Ovary (tissue), 9 donors: Measurements from ENCODE around the gene PARP11. TPM values are rescaled to one million over a fixed set of nuclear protein-coding genes. Genes with fewer than 3 reads are reported as not detected.
A peak's percentile ranks its signal among the peaks of the same experiment; 100 is the strongest.

Experiments used
- DNase-seq, 5 donors: peaks; one replicate each; pipeline ENCODE4 v3.0.0-alpha.2; 2019 to 2020
- H3K27ac ChIP-seq, 2 donors: fragments of 200-600 bp; one replicate each; pipeline versions ENCODE4 v1.5.1 to v1.8.0; 2019 to 2022
- H3K27me3 ChIP-seq: fragments of 200-600 bp; one replicate; pipeline ENCODE4 v1.8.0; 2022
- H3K36me3 ChIP-seq: fragments of 200-600 bp; sonication (generic); one replicate; pipeline ENCODE4 v1.5.1; 2019
- H3K4me1 ChIP-seq: one replicate; pipeline ENCODE4 v1.8.1; 2013; ENCODE audit warnings: mild to moderate bottlenecking, moderate library complexity; ENCODE audit not compliant: insufficient read depth
- H3K4me3 ChIP-seq: fragments of 200-600 bp; sonication (generic); one replicate; pipeline ENCODE4 v1.5.1; 2017
- H3K9me3 ChIP-seq, 2 donors: fragments of 200-600 bp in 1 of 2; sonication (generic) in 1 of 2; one replicate each; pipeline versions ENCODE4 v1.5.1 to v1.8.1; 2013 to 2019; ENCODE audit warnings: mild to moderate bottlenecking in 1 of 2, moderate library complexity in 1 of 2
- CTCF ChIP-seq, 3 donors: fragments of 450-650 bp in 2 of 3; fragments of 200-600 bp in 1 of 3; IDR thresholded peaks; one replicate each; pipeline versions ENCODE4 v1.5.1 to v1.8.0; 2016 to 2022; ENCODE audit warnings: antibody characterized with exemption in 3 of 3, mild to moderate bottlenecking in 1 of 3
- EP300 ChIP-seq: sonication (generic); formaldehyde crosslinking; IDR thresholded peaks from one replicate; pipeline ENCODE4 v1.6.1; 2017; ENCODE audit warnings: antibody characterized with exemption
- POLR2A ChIP-seq: fragments of 450-650 bp; IDR thresholded peaks from one replicate; pipeline ENCODE4 v1.6.1; 2017; ENCODE audit warnings: antibody characterized with exemption, mild to moderate bottlenecking, moderate library complexity
- WGBS, 3 donors: extraction: QIAGEN DNeasy Blood & Tissue Kit in 1 of 3; methylation state at CpG; one replicate each; pipeline versions ENCODE4 v1.1.5 to v1.1.7; 2013 to 2017; 5-methylcytosine and 5-hydroxymethylcytosine counted together
- intact Hi-C, 4 donors: fragments of 100-400 bp; cut with DNase I; formaldehyde crosslinking; loops; one replicate each; pipeline versions ENCODE4 v1.11.0 to v1.15.1; 2022 to 2023
- polyA plus RNA-seq, 2 donors: library from polyadenylated mRNA; stranded (reverse); fragments of 200-250 nt in 1 of 2; fragments of 350-450 nt in 1 of 2; fragmentation: Illumina TruSeq in 1 of 2; extraction: RNeasy Lipid Tissue Mini Kit (QIAGEN cat#74804) in 1 of 2; gene quantifications; one replicate each; pipeline ENCODE4 v1.2.3, GENCODE V29; 2013 to 2014
- total RNA-seq, 7 donors: library from RNA; depleted of rRNA in 2 of 7; stranded (reverse); fragments of >200 nt in 2 of 7; fragmentation: NEBNext Ultra II Directional in 3 of 7; extraction: Animal tissue kit (Norgen Biotek cat#: 25700) in 3 of 7; gene quantifications; one replicate each; pipeline versions ENCODE4 v1.1.0 to v1.2.4, GENCODE V29; 2016 to 2023
- donor health status: DM: no; HTN: no; CAD: no; lungs with moderate emphysema.
- donor health status: DM: no; HTN: no; CAD: no.
- donor health status: Bipolar disorder and iron deficiency.
- donor health status: DM: yes; HTN: yes; CAD: no.
- donor health status: DM: no; HTN: no; CAD: no.
- donor health status: DM: yes; HTN: yes; CAD: no.

PARP11 gene
- total and polyA plus RNA-seq, 9 donors: 7.4 to 22.1 (median 17.4) TPM

- no peaks in the 10 kb centered on the region for H3K9me3 ChIP-seq
- H3K36me3 ChIP-seq: no peaks in the 10 kb centered on the region
- DNase-seq: peak; percentile 70 to 83 (median 79)
- peaks cover 3% of the 10 kb centered on the region for H3K4me1 ChIP-seq
- intact Hi-C loops: loop anchor here (1.0 to 10.0 kb wide), 4 partner anchors 499 to 509 kb away; no protein-coding TSS in a partner anchor
- WGBS, 3 donors: 39 to 43% (median 40%) methylated on average over 14 of the region's 14 CpGs
- no peak overlapping the region for H3K27ac ChIP-seq
- no peaks in the 10 kb centered on the region for H3K27me3 ChIP-seq
- no peak overlapping the region for H3K4me3 ChIP-seq
- peak; percentile 56 to 74 (median 62) for TF ChIP-seq CTCF (IDR thresholded peaks at IDR 0.05)
- TF ChIP-seq EP300: no peak
- TF ChIP-seq POLR2A: no peak
Measured at GRCh38 chr12:3803865-3804472, 69.2 kb downstream of the PARP11 start.

- TF ChIP-seq EP300: no peak
- TF ChIP-seq CTCF (IDR thresholded peaks at IDR 0.05): no peak
- TF ChIP-seq POLR2A: no peak
- 78 to 87% (median 80%) methylated on average over 5 of the region's 5 CpGs for WGBS, 3 donors
- no peak overlapping the region for H3K27ac ChIP-seq
Measured at GRCh38 chr12:3802721-3803120, 70.5 kb downstream of the PARP11 start.

GRCh38 chr12:3797531-3798048 lies 75.6 kb downstream of the PARP11 start:
- H3K36me3 ChIP-seq: no peaks in the 10 kb centered on the region
- H3K4me3 ChIP-seq: no peak overlapping the region
- DNase-seq: no peak
- WGBS, 3 donors: 88 to 91% (median 89%) methylated on average over 3 of the region's 3 CpGs
- intact Hi-C loops: no loop called here
- H3K4me1 ChIP-seq: peaks cover 3% of the 10 kb centered on the region
- no peaks in the 10 kb centered on the region for H3K27me3 ChIP-seq
- TF ChIP-seq POLR2A: no peak
- no peaks in the 10 kb centered on the region for H3K9me3 ChIP-seq
- no peak overlapping the region for H3K27ac ChIP-seq

More at GRCh38 chr12:3802721-3803120, 70.5 kb downstream of the PARP11 start:
- intact Hi-C loops: loop anchor here (1.0 to 10.0 kb wide), 4 partner anchors 498 to 508 kb away; no protein-coding TSS in a partner anchor
- Histone ChIP-seq H3K4me1 (peaks cover 3% of the 10 kb centered on the region), H3K4me3 (no peak overlapping the region), H3K36me3 (no peaks in the 10 kb centered on the region), H3K9me3 (no peaks in the 10 kb centered on the region), H3K27me3 (no peaks in the 10 kb centered on the region)
- no peak for DNase-seq

- intact Hi-C loops: no loop called here
- DNase-seq: no peak
- Histone ChIP-seq H3K27me3 (no peaks in the 10 kb centered on the region), H3K4me1 (no peaks in the 10 kb centered on the region), H3K9me3 (no peaks in the 10 kb centered on the region), H3K36me3 (no peaks in the 10 kb centered on the region), H3K4me3 (no peak overlapping the region), H3K27ac (no peak overlapping the region)
- TF ChIP-seq EP300 (no peak), CTCF (IDR thresholded peaks at IDR 0.05) (no peak), POLR2A (no peak)
- 43 to 47% (median 43%) methylated on average over 5 of the region's 5 CpGs for whole genome bisulfite sequencing, 3 donors
Measured at GRCh38 chr12:3795492-3796133, 77.6 kb downstream of the PARP11 start.

GRCh38 chr12:3795066-3795465 lies 78.1 kb downstream of the PARP11 start:
- H3K4me1 ChIP-seq: no peaks in the 10 kb centered on the region
- TF ChIP-seq POLR2A: no peak
- intact Hi-C loops: no loop called here
- H3K36me3 ChIP-seq: no peaks in the 10 kb centered on the region
- H3K9me3 ChIP-seq: no peaks in the 10 kb centered on the region
- H3K27ac ChIP-seq: no peak overlapping the region
- DNase-seq: no peak
- no peak overlapping the region for H3K4me3 ChIP-seq
- 7 to 24% (median 8%) methylated on average over 2 of the region's 2 CpGs for WGBS, 3 donors
- no peaks in the 10 kb centered on the region for H3K27me3 ChIP-seq
